Glomerular visceral epithelial cell (primary cell): ENCODE data around the gene NPFF.
"Not testable (repeated sequence)": the region's sequence is repeated elsewhere in the genome, so short reads cannot be mapped to it uniquely, and the experiment has no call there.

Experiments
- DNase-seq: peaks from one replicate; pipeline ENCODE4 v3.0.0-alpha.2; 2016; ENCODE audit errors: extremely low spot score

NPFF gene

DNA sequence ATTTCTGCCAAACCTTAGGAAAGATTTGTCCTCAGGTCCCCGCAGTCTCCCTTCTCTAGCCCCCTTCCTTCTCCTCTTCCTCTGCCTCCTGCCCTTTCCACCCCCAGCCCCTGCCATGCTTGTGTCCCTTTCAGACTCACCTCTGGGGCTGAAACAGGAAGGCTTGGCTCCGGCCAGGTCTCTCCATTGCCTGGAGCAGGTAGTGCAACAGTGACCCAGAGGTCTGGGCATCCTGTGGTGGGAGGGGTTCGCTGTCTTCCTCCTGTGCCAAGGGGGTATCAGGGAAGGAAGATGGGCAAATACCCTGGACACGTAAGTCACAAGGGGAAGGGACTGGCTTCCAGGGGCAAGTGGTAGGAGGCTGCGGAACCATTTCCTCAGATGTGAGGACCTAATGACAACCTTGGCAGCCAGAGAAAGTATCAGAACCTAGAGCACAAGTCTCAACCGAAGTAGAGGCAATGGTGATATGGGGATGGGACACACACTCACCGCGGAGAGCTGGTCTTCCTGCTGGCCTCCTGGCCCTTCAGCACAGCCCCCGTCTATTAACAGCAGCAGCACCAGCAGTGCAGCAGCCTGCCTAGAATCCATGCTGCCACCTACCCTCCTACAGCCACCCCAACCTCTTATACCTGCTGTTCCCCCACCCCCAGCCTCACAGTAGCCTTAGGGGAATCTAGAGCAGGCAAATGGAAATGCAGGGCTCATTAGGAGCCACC lies at the start of gene NPFF:
Gene NPFF (minus strand): TSS at position 604 of the 722 bp plus-strand sequence. CDS start 10 bp downstream, at position 594.
- no peak for DNase-seq

GRCh38 chr12:53552361-53553327 lies 45.4 kb upstream of the NPFF start:
- DNase-seq = no peak

DNA sequence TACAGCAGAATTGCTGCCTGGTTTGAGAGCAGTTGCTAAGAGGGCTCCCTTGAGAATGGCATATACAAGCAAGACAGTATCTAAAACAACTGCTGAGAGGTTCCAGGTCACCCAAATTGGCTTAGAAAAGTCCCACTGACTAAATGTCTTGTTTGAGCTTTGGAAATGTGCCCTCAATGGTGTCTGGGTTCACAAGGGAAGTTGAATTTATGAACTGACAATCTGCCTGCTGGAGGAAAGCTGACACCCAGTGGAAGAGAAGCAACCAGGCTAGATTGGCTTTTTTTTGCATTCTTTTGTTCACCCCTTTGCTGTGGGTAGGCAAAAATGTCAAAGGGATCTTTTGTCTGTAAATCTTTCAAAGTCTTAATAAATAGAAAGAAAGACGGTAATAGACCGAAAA lies 44.6 kb upstream of the NPFF start:
- DNase-seq = no peak

GRCh38 chr12:53550595-53550994 lies 43.3 kb upstream of the NPFF start:
- DNase-seq = peak; percentile 49

GRCh38 chr12:53550131-53550530 lies 42.8 kb upstream of the NPFF start:
- DNase-seq = not testable (repeated sequence)

DNA sequence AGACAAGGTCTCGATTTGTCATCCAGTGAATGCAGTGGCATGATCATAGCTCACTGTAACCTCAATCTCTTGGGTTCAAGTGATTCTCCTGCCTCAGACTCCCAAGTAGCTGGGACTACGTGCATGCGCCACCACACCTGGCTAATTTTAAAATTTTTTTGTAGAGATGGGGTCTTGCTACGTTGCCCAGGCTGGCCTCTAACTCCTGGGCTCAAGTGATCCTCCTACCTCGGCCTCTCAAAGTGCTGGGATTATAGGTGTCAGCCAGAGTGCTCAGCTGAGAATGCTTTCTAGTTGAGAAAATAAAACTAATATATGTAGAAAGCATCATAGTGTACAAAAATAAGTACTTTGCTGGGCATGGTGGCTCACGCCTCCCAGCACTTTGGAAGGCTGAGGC lies 41.1 kb upstream of the NPFF start:
- not testable (repeated sequence) for DNase-seq

DNA sequence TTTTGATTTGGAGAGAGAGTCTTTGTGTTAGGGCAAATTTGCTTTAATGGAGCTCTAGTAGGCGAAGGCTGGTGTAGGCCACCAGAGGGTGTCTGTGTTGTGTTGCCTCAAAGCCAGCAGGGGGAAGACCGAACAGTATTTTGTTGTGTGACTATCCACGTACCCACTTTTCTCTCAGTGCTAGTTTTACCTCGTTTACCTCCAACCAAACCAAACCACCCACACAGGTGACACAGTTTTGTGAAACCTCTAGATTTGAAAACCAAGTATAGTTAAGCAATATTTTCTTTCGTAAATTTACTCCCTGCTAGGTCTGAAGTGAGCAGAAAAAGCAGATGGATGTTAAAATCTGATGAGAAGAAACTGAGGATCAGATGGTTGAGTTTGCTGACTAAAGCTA lies 36.3 kb upstream of the NPFF start:
- peak; percentile 65 for DNase-seq

DNA sequence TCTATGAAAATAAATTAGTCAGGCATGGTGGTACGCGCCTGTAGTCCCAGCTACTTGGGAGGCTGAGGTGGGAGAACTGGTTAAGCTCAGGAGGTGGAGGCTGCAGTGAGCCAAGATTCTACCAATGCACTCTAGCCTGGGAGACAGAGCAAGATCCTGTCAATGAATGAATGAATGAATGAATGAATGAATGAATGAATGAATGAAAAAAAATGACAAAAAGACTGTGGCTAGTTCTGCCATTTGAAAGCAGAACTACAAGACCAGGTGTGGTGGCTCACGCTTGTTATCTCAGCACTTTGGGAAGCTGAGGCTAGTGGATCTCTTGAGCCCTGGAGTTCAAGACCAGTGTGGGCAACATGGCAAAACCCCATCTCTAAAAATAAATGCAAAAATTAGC lies 32.2 kb upstream of the NPFF start:
- no peak for DNase-seq

- DNase-seq = no peak
Measured at GRCh38 chr12:53538209-53538689, 31.0 kb upstream of the NPFF start.

GRCh38 chr12:53536962-53537361 lies 29.7 kb upstream of the NPFF start:
- no peak for DNase-seq

GRCh38 chr12:53533471-53533870 lies 26.2 kb upstream of the NPFF start:
- no peak for DNase-seq

DNA sequence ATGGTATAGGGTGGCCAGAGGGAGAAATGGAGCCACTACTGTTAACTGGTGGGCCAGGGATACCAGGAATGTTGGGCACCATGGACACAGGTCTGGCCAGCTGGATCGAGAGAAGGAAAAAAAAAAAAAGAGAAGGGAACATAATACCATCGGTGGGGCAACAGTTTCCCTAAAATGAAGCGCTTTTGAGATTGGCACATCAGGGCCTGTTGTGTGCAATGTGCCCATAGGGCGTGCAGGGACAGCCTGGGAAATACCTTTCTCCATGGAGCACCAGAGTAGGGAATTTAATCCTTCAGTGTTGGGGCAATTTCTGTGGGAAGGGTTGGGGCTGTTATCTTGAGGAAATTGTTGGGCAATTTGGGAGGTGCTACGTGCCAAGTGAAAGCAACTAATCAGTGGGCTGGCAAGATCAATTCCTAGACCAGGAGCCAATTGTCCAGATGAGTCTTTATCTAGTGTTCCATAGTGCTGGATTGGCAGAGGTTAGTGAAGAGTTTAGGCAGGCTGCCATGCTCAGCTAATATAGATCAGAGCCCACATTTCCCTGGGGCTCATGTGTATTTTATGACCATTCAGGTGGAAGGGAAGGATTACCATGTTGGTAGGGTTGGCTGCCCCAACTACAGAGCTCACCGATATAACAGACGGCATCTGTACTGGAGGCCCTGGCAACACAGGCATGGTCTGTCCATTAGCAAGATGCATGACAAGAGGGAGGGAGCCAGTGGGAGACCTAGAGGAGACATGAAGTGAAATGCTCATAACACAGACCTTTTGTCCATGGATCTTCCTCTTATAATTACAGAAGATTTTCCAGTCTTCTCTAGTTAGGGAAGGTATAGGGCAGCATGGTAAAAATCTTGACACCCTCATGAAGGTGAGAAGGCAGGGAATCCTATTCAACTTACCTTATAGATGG lies 25.5 kb upstream of the NPFF start:
- no peak for DNase-seq

DNA sequence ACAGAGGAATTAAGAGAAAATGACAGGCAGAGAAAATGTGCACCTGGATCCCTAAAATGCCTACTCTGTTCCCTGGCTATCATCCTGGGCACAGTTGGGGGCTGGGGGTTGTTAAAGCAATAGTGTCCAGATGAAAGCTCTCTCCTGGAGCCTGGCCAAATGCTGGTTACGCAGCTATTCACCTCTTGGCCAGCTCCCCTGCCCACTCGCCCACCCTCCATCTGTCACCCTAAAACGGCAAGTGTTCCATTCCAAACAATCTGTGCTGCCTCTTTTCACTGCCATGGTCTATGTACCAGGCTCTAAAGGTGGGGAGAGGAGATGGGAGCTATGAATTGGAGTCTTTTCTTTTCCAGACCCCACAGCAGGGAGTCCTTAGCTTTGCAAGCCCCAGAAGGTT lies 24.7 kb upstream of the NPFF start:
- no peak for DNase-seq

GRCh38 chr12:53530920-53531319 lies 23.6 kb upstream of the NPFF start:
- DNase-seq = no peak

DNA sequence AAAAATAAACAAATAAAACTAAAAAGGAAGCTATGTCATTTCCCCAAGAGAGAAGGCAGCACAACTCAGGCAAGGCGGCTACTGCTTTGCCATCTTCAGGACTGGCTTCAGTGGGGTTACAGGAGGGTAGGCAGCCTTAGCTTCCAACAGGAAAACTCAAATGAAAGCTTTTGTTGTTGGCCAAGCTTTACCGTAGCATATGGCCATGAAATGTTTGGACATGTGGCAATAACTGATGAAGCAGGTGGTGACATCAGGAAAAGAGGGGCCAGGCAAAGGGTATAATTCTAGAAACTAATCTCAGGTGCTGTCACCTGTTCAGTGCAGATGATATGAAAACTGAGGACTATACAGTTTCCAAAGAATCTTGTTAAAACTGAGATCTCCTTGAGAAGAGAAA lies 22.8 kb upstream of the NPFF start:
- DNase-seq = no peak

DNA sequence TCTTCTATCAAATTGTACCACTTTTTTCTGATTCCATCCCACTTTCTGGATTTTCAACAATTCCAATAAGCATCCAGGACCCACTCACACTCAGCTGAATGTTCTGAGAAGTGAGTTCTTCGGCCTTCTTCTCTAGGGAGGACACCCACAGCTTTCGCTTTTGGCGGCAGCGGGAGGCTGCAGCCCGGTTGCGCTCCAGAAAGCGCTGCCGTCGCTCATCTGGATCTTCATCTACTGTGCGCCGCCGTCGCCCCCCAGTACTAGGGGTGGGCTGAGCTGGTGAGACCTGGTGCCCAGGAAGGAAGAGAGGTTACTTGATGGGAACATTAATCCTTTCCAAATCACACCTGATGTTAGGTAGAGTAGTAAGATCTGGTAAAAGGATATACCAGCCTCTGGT lies 17.2 kb upstream of the NPFF start:
- no peak for DNase-seq

DNA sequence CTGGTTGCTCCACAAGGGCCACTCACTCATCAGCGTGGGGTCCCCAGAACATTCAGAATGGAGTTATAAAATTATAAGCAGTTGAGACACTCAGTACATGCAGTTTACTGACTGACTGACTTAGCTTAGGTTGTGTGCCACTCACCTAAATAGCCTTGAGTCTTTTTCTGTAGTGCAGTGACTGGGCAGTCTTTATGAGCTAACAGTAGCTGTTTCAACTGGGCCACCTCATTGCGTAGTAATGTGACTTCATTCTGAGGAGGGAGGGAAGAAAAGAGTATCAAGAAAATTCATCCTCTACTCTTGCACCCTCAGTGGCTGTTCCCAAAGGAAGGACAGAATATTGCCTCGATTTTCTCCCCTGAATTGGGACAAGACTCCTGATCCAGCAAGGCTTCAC lies 15.8 kb upstream of the NPFF start:
- no peak for DNase-seq

- no peak for DNase-seq
Measured at GRCh38 chr12:53518381-53518780, 11.1 kb upstream of the NPFF start.

DNA sequence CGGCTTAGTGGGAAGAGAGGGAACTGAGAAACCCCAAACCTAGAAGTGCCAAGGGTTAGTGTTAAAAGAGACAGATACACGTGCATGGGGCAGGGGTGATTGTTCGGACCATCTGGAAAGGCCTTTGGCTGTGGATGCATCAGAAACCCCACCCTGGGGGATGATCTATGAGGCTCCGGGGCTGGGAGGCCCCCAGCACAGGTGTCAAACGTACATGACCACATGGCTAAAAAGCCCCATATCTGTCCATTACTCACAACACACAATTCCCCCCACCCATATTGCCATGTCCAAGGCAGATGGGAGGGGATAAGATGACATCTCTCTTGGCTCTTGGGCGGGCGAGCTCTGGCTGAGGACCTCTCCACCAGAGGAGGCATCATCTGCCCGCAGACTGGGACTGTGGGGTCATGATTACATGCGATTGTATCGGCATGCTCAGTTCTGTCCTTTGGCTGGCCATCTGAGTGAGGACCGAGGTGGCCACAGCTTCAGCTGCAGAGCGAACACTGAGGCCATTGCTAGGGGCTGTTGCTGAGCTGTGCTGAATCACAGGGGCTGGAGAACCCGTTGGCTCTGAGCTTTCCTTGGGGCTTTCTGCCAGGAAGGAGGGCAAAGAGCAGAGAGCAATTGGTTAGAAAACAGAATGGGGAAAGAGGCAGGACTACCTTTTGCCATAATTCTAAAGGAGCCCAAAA lies 9.6 kb upstream of the NPFF start:
- DNase-seq = no peak

DNA sequence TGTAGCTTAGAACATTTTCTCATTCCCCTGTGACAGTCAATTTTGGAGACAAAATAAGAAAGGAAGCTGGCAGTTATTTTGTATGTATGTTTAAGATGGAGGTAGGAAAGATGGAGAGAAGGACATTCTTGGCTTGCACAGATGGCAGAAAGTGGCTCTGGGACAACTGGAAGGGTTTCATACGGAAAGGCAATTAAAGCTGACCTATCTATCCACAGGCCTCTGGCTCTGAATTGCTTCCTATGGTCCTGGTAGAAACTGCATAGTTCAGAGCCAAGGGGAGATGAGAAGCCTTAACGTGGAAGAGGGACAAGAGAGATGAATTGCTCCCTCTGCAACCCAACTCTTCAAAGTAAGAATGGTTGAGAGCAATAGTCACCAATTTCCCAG lies 8.0 kb upstream of the NPFF start:
- no peak for DNase-seq

DNA sequence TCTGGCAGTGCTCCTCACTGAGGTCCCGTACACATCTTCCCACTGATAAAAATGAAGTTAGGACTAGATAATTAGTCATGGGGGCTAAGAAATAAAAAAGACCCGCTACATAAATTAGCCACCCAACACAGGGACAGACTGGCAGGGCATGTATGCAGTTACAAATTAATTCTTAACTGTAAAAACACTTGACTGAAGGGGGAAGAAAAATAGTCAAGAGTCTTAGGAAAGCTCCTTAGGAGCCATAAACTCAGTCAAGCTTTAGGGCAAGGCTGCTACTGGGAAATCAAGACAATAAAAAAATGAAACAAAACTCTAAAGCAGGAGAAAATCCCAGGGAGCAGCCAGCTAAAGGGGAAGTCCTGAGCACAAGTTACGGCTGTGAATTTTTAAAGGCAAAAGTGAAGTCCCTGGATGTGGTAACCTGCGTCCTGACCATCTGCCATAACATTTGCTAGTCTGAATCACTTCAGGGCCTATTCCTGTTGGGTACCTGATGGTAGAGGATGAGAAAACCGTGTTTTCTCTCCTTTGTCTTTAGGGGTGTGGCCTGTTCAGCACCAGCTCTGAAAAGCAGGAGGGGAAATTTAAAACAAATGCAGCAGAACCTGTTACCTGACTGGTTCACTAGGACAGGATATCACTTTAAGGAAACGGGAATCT lies 7.5 kb upstream of the NPFF start:
- no peak for DNase-seq
